Activated T-helper 17 cell treated with anti-CD3 and anti-CD28 coated beads, Interleukin-2, amount 50 U/mL, for 72 hours (primary cell): ENCODE results near the gene FAM117B. TPM values are rescaled to one million over a fixed set of nuclear protein-coding genes. Genes with fewer than 3 reads are reported as not detected.

Source experiments
- ATAC-seq: fragments of 150-1000 bp; cut with Tn5 transposase; replicated peaks from 2 replicates; pipeline ENCODE4 v1.10.0; 2021; ENCODE audit warnings: mild to moderate bottlenecking, moderate library complexity
- H3K27ac Mint-ChIP-seq: one replicate; pipeline ENCODE4 v1.8.0; 2022; ENCODE audit warnings: mixed read lengths
- H3K27me3 Mint-ChIP-seq: one replicate; pipeline ENCODE4 v1.8.0; 2022; ENCODE audit warnings: mixed read lengths
- H3K36me3 Mint-ChIP-seq: one replicate; pipeline ENCODE4 v1.8.0; 2022; ENCODE audit warnings: low read depth, mild to moderate bottlenecking, mixed read lengths
- H3K4me1 Mint-ChIP-seq: one replicate; pipeline ENCODE4 v1.8.0; 2022; ENCODE audit warnings: mixed read lengths
- H3K4me3 Mint-ChIP-seq: one replicate; pipeline ENCODE4 v1.8.0; 2022; ENCODE audit warnings: mild to moderate bottlenecking, mixed read lengths
- H3K9me3 Mint-ChIP-seq: one replicate; pipeline ENCODE4 v1.8.0; 2022; ENCODE audit warnings: mixed read lengths
- total RNA-seq, 2 donors: library from RNA; stranded (reverse); gene quantifications; one replicate each; pipeline ENCODE4 v1.2.3, GENCODE V29; 2022

Gene FAM117B
- total RNA-seq, 2 donors from 2014 or later: 5.6 to 26.1 TPM

GRCh38 chr2:202627042-202627441 is 7.7 kb upstream of the FAM117B start:
- H3K9me3 Mint-ChIP-seq: no peaks in the 10 kb centered on the region
- H3K36me3 Mint-ChIP-seq: no peaks in the 10 kb centered on the region
- no peak for ATAC-seq
- H3K27me3 Mint-ChIP-seq: no peaks in the 10 kb centered on the region
- no peak overlapping the region for H3K27ac Mint-ChIP-seq
- H3K4me1 Mint-ChIP-seq: no peaks in the 10 kb centered on the region
- H3K4me3 Mint-ChIP-seq: no peak overlapping the region

GRCh38 chr2:202628646-202629198 is 6.0 kb upstream of the FAM117B start:
- no peaks in the 10 kb centered on the region for H3K9me3 Mint-ChIP-seq
- H3K36me3 Mint-ChIP-seq: no peaks in the 10 kb centered on the region
- H3K27ac Mint-ChIP-seq: no peak overlapping the region
- peaks cover 4% of the 10 kb centered on the region for H3K4me1 Mint-ChIP-seq
- H3K4me3 Mint-ChIP-seq: no peak overlapping the region
- no peak for ATAC-seq
- no peaks in the 10 kb centered on the region for H3K27me3 Mint-ChIP-seq

GRCh38 chr2:202632682-202633290 is 2.0 kb upstream of the FAM117B start:
- no peak for ATAC-seq
- peaks cover 22% of the 10 kb centered on the region for H3K4me1 Mint-ChIP-seq
- H3K4me3 Mint-ChIP-seq: peak overlapping the region; percentile 43
- H3K27me3 Mint-ChIP-seq: no peaks in the 10 kb centered on the region
- peaks cover 20% of the 10 kb centered on the region for H3K36me3 Mint-ChIP-seq
- H3K27ac Mint-ChIP-seq: peak overlapping the region; percentile 53
- H3K9me3 Mint-ChIP-seq: no peaks in the 10 kb centered on the region

- ATAC-seq: no peak
- no peaks in the 10 kb centered on the region for H3K9me3 Mint-ChIP-seq
- H3K27ac Mint-ChIP-seq: peak overlapping the region; percentile 96
- peak overlapping the region; percentile 98 for H3K4me3 Mint-ChIP-seq
- peaks cover 27% of the 10 kb centered on the region for H3K4me1 Mint-ChIP-seq
- peaks cover 26% of the 10 kb centered on the region for H3K36me3 Mint-ChIP-seq
- H3K27me3 Mint-ChIP-seq: no peaks in the 10 kb centered on the region
These were observed 1.3 kb upstream of the FAM117B start for GRCh38 chr2:202633470-202633869.

- no peaks in the 10 kb centered on the region for H3K27me3 Mint-ChIP-seq
- no peaks in the 10 kb centered on the region for H3K9me3 Mint-ChIP-seq
- H3K36me3 Mint-ChIP-seq: peaks cover 26% of the 10 kb centered on the region
- H3K27ac Mint-ChIP-seq: peak overlapping the region; percentile 96
- H3K4me3 Mint-ChIP-seq: peak overlapping the region; percentile 98
- peaks cover 32% of the 10 kb centered on the region for H3K4me1 Mint-ChIP-seq
- ATAC-seq: peak; percentile 50
These were observed 851 bp downstream of the FAM117B start for GRCh38 chr2:202635428-202636212.

- H3K9me3 Mint-ChIP-seq: no peaks in the 10 kb centered on the region
- peaks cover 26% of the 10 kb centered on the region for H3K36me3 Mint-ChIP-seq
- peak overlapping the region; percentile 98 for H3K4me3 Mint-ChIP-seq
- peak overlapping the region; percentile 96 for H3K27ac Mint-ChIP-seq
- H3K4me1 Mint-ChIP-seq: peaks cover 36% of the 10 kb centered on the region
- no peaks in the 10 kb centered on the region for H3K27me3 Mint-ChIP-seq
- no peak for ATAC-seq
These were observed 1.4 kb downstream of the FAM117B start for GRCh38 chr2:202636213-202636513.

GRCh38 chr2:202638721-202639120 is 4.0 kb downstream of the FAM117B start:
- Mint-ChIP-seq H3K27ac (peak overlapping the region; percentile 91), H3K36me3 (peaks cover 26% of the 10 kb centered on the region), H3K4me3 (peak overlapping the region; percentile 98), H3K4me1 (peaks cover 35% of the 10 kb centered on the region), H3K9me3 (no peaks in the 10 kb centered on the region), H3K27me3 (no peaks in the 10 kb centered on the region)
- ATAC-seq: peak; percentile 14

GRCh38 chr2:202639231-202639630 is 4.5 kb downstream of the FAM117B start:
- peaks cover 26% of the 10 kb centered on the region for H3K36me3 Mint-ChIP-seq
- ATAC-seq: no peak
- peaks cover 31% of the 10 kb centered on the region for H3K4me1 Mint-ChIP-seq
- H3K9me3 Mint-ChIP-seq: no peaks in the 10 kb centered on the region
- H3K27ac Mint-ChIP-seq: peak overlapping the region; percentile 91
- peak overlapping the region; percentile 98 for H3K4me3 Mint-ChIP-seq
- no peaks in the 10 kb centered on the region for H3K27me3 Mint-ChIP-seq

GRCh38 chr2:202642567-202642966 is 7.8 kb downstream of the FAM117B start:
- peak; percentile 35 for ATAC-seq
- Mint-ChIP-seq H3K4me1 (peaks cover 30% of the 10 kb centered on the region), H3K4me3 (no peak overlapping the region), H3K27ac (no peak overlapping the region), H3K27me3 (no peaks in the 10 kb centered on the region), H3K9me3 (no peaks in the 10 kb centered on the region), H3K36me3 (peaks cover 8% of the 10 kb centered on the region)

- H3K4me3 Mint-ChIP-seq: no peak overlapping the region
- H3K27me3 Mint-ChIP-seq: no peaks in the 10 kb centered on the region
- peak; percentile 23 for ATAC-seq
- H3K9me3 Mint-ChIP-seq: no peaks in the 10 kb centered on the region
- peaks cover 26% of the 10 kb centered on the region for H3K4me1 Mint-ChIP-seq
- peaks cover under 1% of the 10 kb centered on the region for H3K36me3 Mint-ChIP-seq
- no peak overlapping the region for H3K27ac Mint-ChIP-seq
These were observed 8.5 kb downstream of the FAM117B start for GRCh38 chr2:202643012-202643858.

- Mint-ChIP-seq H3K4me1 (peaks cover 36% of the 10 kb centered on the region), H3K27ac (no peak overlapping the region), H3K36me3 (no peaks in the 10 kb centered on the region), H3K27me3 (no peaks in the 10 kb centered on the region), H3K9me3 (no peaks in the 10 kb centered on the region), H3K4me3 (peak overlapping the region; percentile 21)
- no peak for ATAC-seq
These were observed 17.4 kb downstream of the FAM117B start for GRCh38 chr2:202652119-202652518.

GRCh38 chr2:202653890-202654289 is 19.1 kb downstream of the FAM117B start:
- peak overlapping the region; percentile 6 for H3K4me3 Mint-ChIP-seq
- H3K27me3 Mint-ChIP-seq: no peaks in the 10 kb centered on the region
- H3K4me1 Mint-ChIP-seq: peaks cover 39% of the 10 kb centered on the region
- ATAC-seq: no peak
- no peaks in the 10 kb centered on the region for H3K36me3 Mint-ChIP-seq
- H3K27ac Mint-ChIP-seq: no peak overlapping the region
- no peaks in the 10 kb centered on the region for H3K9me3 Mint-ChIP-seq

GRCh38 chr2:202657876-202658275 is 23.1 kb downstream of the FAM117B start:
- H3K9me3 Mint-ChIP-seq: no peaks in the 10 kb centered on the region
- peak overlapping the region; percentile 26 for H3K27ac Mint-ChIP-seq
- peaks cover 44% of the 10 kb centered on the region for H3K4me1 Mint-ChIP-seq
- H3K36me3 Mint-ChIP-seq: peaks cover 5% of the 10 kb centered on the region
- H3K4me3 Mint-ChIP-seq: peak overlapping the region; percentile 25
- H3K27me3 Mint-ChIP-seq: no peaks in the 10 kb centered on the region
- no peak for ATAC-seq

- no peak overlapping the region for H3K4me3 Mint-ChIP-seq
- peaks cover 36% of the 10 kb centered on the region for H3K4me1 Mint-ChIP-seq
- H3K36me3 Mint-ChIP-seq: peaks cover 5% of the 10 kb centered on the region
- H3K27me3 Mint-ChIP-seq: no peaks in the 10 kb centered on the region
- ATAC-seq: no peak
- H3K27ac Mint-ChIP-seq: no peak overlapping the region
- no peaks in the 10 kb centered on the region for H3K9me3 Mint-ChIP-seq
These were observed 26.0 kb downstream of the FAM117B start for GRCh38 chr2:202660796-202661195.
